ENCODE results near the gene TPP2.

GRCh38 chr13:102580552-102581169 is 16.1 kb upstream of the TPP2 start:
- TF ChIP-seq CTCF (IDR thresholded peaks at IDR 0.05) (peak; percentile 50 to 75 (median 57)), POLR2A (IDR thresholded peaks at IDR 0.05) (no peak)

All from testis (tissue), 2 donors.